ENCODE measurements around the gene HSDL2. TPM values are rescaled to one million over a fixed set of nuclear protein-coding genes. Genes with fewer than 3 reads are reported as not detected.

Gene HSDL2
- total and polyA plus RNA-seq, 2 of the 4 experiments (the other 2 are of a cell fraction), result 17.7 to 65.8 TPM

- TF ChIP-seq SMC3 (IDR thresholded peaks at IDR 0.05; ENCODE audit: low read depth, low read length), result no peak
These were observed 53.8 kb downstream of the HSDL2 start (continued) for GRCh38 chr9:112433499-112434392.

GRCh38 chr9:112434487-112434886 lies 54.6 kb downstream of the HSDL2 start:
- ATAC-seq (ENCODE audit: low read depth), result no peak
- Histone ChIP-seq H4K5ac (ENCODE audit: low read depth, low read length) (no peak overlapping the region), H2BK15ac (ENCODE audit: low read depth, low read length) (no peak overlapping the region), H2BK5ac (ENCODE audit: low read depth, low read length, poor library complexity, severe bottlenecking) (no peak overlapping the region), H2BK20ac (ENCODE audit: low read depth, low read length) (no peak overlapping the region), H3K4me3 (ENCODE audit: insufficient read depth, low read depth, low read length) (no peak overlapping the region), H3K56ac (ENCODE audit: extremely low read depth, insufficient read depth, low read length) (no peak overlapping the region), H3K14ac (replicated peaks; ENCODE audit: low read depth, low read length) (no peak overlapping the region), H3K9me1 (ENCODE audit: insufficient read depth, low read length) (peaks cover 10% of the 10 kb centered on the region), H3K27ac (ENCODE audit: insufficient read depth, low read length) (no peak overlapping the region), H3K9ac (ENCODE audit: low read depth, low read length) (no peak overlapping the region), H3K23ac (ENCODE audit: low read depth, low read length) (no peak overlapping the region), H4K8ac (ENCODE audit: low read depth in 2 of 2, low read length in 2 of 2) (no peak overlapping the region), H3K27me3 (ENCODE audit: control insufficient read depth, insufficient read depth, low read length) (no peaks in the 10 kb centered on the region), H2AFZ (replicated peaks; ENCODE audit: low read length, poor library complexity) (no peak overlapping the region), H3K4me1 (ENCODE audit: control insufficient read depth, insufficient read depth, low read length) (no peaks in the 10 kb centered on the region), H2AK9ac (replicated peaks; ENCODE audit: low read depth, low read length, poor library complexity) (no peak overlapping the region), H3K18ac (ENCODE audit: low read depth, low read length) (no peak overlapping the region), H4K91ac (ENCODE audit: insufficient read depth, low read depth, low read length) (no peak overlapping the region), H2BK120ac (ENCODE audit: low read depth, low read length) (no peak overlapping the region), H3K79me1 (ENCODE audit: low read depth in 1 of 2, low read length in 2 of 2) (no peaks in the 10 kb centered on the region), H3K4ac (ENCODE audit: low read depth, low read length) (no peak overlapping the region), H3K36me3 (ENCODE audit: control insufficient read depth, insufficient read depth, low read length) (peaks cover 8% of the 10 kb centered on the region), H3K4me2 (ENCODE audit: low read depth, low read length) (no peak overlapping the region), H2AK5ac (ENCODE audit: low read depth, low read length) (no peak overlapping the region), H4K20me1 (ENCODE audit: insufficient read depth, low read length) (no peaks in the 10 kb centered on the region), H3K9me3 (ENCODE audit: control insufficient read depth, insufficient read depth, low read length) (no peaks in the 10 kb centered on the region)
- TF ChIP-seq RAD21 (IDR thresholded peaks at IDR 0.05; ENCODE audit: low read length) (no peak), MAFK (IDR thresholded peaks at IDR 0.05; ENCODE audit: low read depth, low read length) (no peak), FOS (IDR thresholded peaks at IDR 0.05; ENCODE audit: low read depth, low read length) (no peak), NFE2L2 (IDR thresholded peaks at IDR 0.05; ENCODE audit: low read depth, low read length) (no peak), BHLHE40 (IDR thresholded peaks at IDR 0.05; ENCODE audit: low read depth, low read length) (no peak), CHD1 (IDR thresholded peaks at IDR 0.05; ENCODE audit: low read depth, low read length) (no peak), MXI1 (IDR thresholded peaks at IDR 0.05; ENCODE audit: borderline replicate concordance, low read depth, low read length) (no peak), RFX5 (IDR thresholded peaks at IDR 0.05; ENCODE audit: low read depth, low read length) (no peak), ELK1 (IDR thresholded peaks at IDR 0.05; ENCODE audit: borderline replicate concordance, low read depth, low read length) (no peak), MAZ (IDR thresholded peaks at IDR 0.05; ENCODE audit: borderline replicate concordance, low read depth, low read length) (no peak)
- intact Hi-C loops (cut with micrococcal nuclease) (no loop called here), in situ Hi-C loops (cut with MboI; ENCODE audit: low sequenced_read_pairs) (no loop called here), dilution Hi-C loops (cut with HindIII; ENCODE audit: low sequenced_read_pairs, unreplicated experiment) (no loop called here)
- ChIA-PET POLR2A (ENCODE audit: unreplicated experiment) (no interaction called here), CTCF (no interaction called here)
- BruUV-seq (replicated peaks), result no TSS peak
- WGBS, 2 experiments (ENCODE audit: extremely low coverage in 2 of 2, insufficient read length in 1 of 2), result no CpG with 5 or more reads among the region's 1 CpG
- DNase-seq, result no peak
